Activated naive CD4-positive, alpha-beta T cell treated with Interleukin-2 at 50 U/mL for 16 hours (primary cell): ENCODE measurements around the gene B3GALT5.
"Not testable (repeated sequence)": the region's sequence is repeated elsewhere in the genome, so short reads cannot be mapped to it uniquely, and the experiment has no call there.

Source experiments
- DNase-seq: peaks from one replicate; pipeline ENCODE4 v3.0.0-alpha.2; 2020

B3GALT5 gene

GRCh38 chr21:39612233-39613040, at the start of gene B3GALT5:
TSS of gene B3GALT5 (plus strand) at chr21:39612940. CDS start at chr21:39660560, 47,620 bp downstream.
- DNase-seq: no peak

GRCh38 chr21:39564200-39564599, 48.5 kb upstream of the B3GALT5 start:
- no peak for DNase-seq

GRCh38 chr21:39567180-39567972, 45.4 kb upstream of the B3GALT5 start:
- DNase-seq: no peak

GRCh38 chr21:39568361-39568760, 44.4 kb upstream of the B3GALT5 start:
- DNase-seq: no peak

- DNase-seq: no peak
Observed at GRCh38 chr21:39575775-39576174, 37.0 kb upstream of the B3GALT5 start.

GRCh38 chr21:39576518-39577128, 36.1 kb upstream of the B3GALT5 start:
- no peak for DNase-seq

- no peak for DNase-seq
Observed at GRCh38 chr21:39579734-39580332, 32.9 kb upstream of the B3GALT5 start.

GRCh38 chr21:39580744-39581143, 32.0 kb upstream of the B3GALT5 start:
- no peak for DNase-seq

GRCh38 chr21:39581414-39581813, 31.3 kb upstream of the B3GALT5 start:
- no peak for DNase-seq

GRCh38 chr21:39582749-39583148, 30.0 kb upstream of the B3GALT5 start:
- DNase-seq: no peak

- not testable (repeated sequence) for DNase-seq
Observed at GRCh38 chr21:39583586-39583985, 29.2 kb upstream of the B3GALT5 start.

GRCh38 chr21:39587376-39587775, 25.4 kb upstream of the B3GALT5 start:
- DNase-seq: no peak

GRCh38 chr21:39588884-39589283, 23.9 kb upstream of the B3GALT5 start:
- DNase-seq: no peak

GRCh38 chr21:39593522-39593921, 19.2 kb upstream of the B3GALT5 start:
- no peak for DNase-seq

- DNase-seq: no peak
Observed at GRCh38 chr21:39595465-39595864, 17.3 kb upstream of the B3GALT5 start.

- no peak for DNase-seq
Observed at GRCh38 chr21:39597595-39597994, 15.1 kb upstream of the B3GALT5 start.

GRCh38 chr21:39599191-39599970, 13.4 kb upstream of the B3GALT5 start:
- DNase-seq: no peak

GRCh38 chr21:39601187-39601928, 11.4 kb upstream of the B3GALT5 start:
- no peak for DNase-seq

- DNase-seq: no peak
Observed at GRCh38 chr21:39602076-39602689, 10.6 kb upstream of the B3GALT5 start.

GRCh38 chr21:39602793-39603192, 9.9 kb upstream of the B3GALT5 start:
- no peak for DNase-seq

- no peak for DNase-seq
Observed at GRCh38 chr21:39604951-39605350, 7.8 kb upstream of the B3GALT5 start.
